ENCODE measurements around the gene IDH3A. TPM values are rescaled to one million over a fixed set of nuclear protein-coding genes. Genes with fewer than 3 reads are reported as not detected.

IDH3A gene
- total and polyA plus RNA-seq, 7 donors, result 154 to 309 (median 209) TPM

GRCh38 chr15:78102741-78103140, 46.4 kb upstream of the IDH3A start:
- no peaks in the 10 kb centered on the region for H3K9me3 ChIP-seq
- WGBS, 3 donors, result 85 to 88% (median 88%) methylated on average over 6 of the region's 6 CpGs
- H3K36me3 ChIP-seq (ENCODE audit: insufficient read depth in 1 of 2, low read depth in 1 of 2), result no peaks in the 10 kb centered on the region
- no peaks in the 10 kb centered on the region for H3K4me1 ChIP-seq
- no peak overlapping the region for H3K4me3 ChIP-seq
- H3K27me3 ChIP-seq (ENCODE audit: insufficient read depth in 3 of 3, low read length in 2 of 3), result no peaks in the 10 kb centered on the region
- TF ChIP-seq CTCF (IDR thresholded peaks at IDR 0.05), result no peak
- H3K27ac ChIP-seq, result no peak overlapping the region
- intact Hi-C loops (cut with DNase I), result no loop called here
- DNase-seq (no peak), ATAC-seq (no peak)

GRCh38 chr15:78103406-78104118, 45.6 kb upstream of the IDH3A start:
- no peak for ATAC-seq
- Histone ChIP-seq H3K27me3 (ENCODE audit: insufficient read depth in 3 of 3, low read length in 2 of 3) (no peaks in the 10 kb centered on the region), H3K4me3 (no peak overlapping the region), H3K36me3 (ENCODE audit: insufficient read depth in 1 of 2, low read depth in 1 of 2) (no peaks in the 10 kb centered on the region), H3K4me1 (no peaks in the 10 kb centered on the region), H3K9me3 (no peaks in the 10 kb centered on the region), H3K27ac (no peak overlapping the region)
- no peak for DNase-seq
- intact Hi-C loops (cut with DNase I), result no loop called here
- no peak for TF ChIP-seq CTCF (IDR thresholded peaks at IDR 0.05)
- WGBS, 3 donors, result 83 to 87% (median 85%) methylated on average over 12 of the region's 12 CpGs

- DNase-seq (no peak), ATAC-seq (no peak)
- WGBS, 3 donors, result 90 to 94% (median 93%) methylated on average over 4 of the region's 4 CpGs
- Histone ChIP-seq H3K9me3 (no peaks in the 10 kb centered on the region), H3K36me3 (ENCODE audit: insufficient read depth in 1 of 2, low read depth in 1 of 2) (no peaks in the 10 kb centered on the region), H3K27ac (no peak overlapping the region), H3K27me3 (ENCODE audit: insufficient read depth in 3 of 3, low read length in 2 of 3) (no peaks in the 10 kb centered on the region), H3K4me3 (no peak overlapping the region), H3K4me1 (no peaks in the 10 kb centered on the region)
- intact Hi-C loops (cut with DNase I), result no loop called here
- no peak for TF ChIP-seq CTCF (IDR thresholded peaks at IDR 0.05)
These were observed 45.1 kb upstream of the IDH3A start for GRCh38 chr15:78104119-78104479.

GRCh38 chr15:78104566-78105475, 44.3 kb upstream of the IDH3A start:
- no peak for ATAC-seq
- intact Hi-C loops (cut with DNase I), result no loop called here
- Histone ChIP-seq H3K27me3 (ENCODE audit: insufficient read depth in 3 of 3, low read length in 2 of 3) (no peaks in the 10 kb centered on the region), H3K9me3 (no peaks in the 10 kb centered on the region), H3K4me3 (no peak overlapping the region), H3K36me3 (ENCODE audit: insufficient read depth in 1 of 2, low read depth in 1 of 2) (no peaks in the 10 kb centered on the region), H3K4me1 (no peaks in the 10 kb centered on the region), H3K27ac (no peak overlapping the region)
- no peak for DNase-seq
- no peak for TF ChIP-seq CTCF (IDR thresholded peaks at IDR 0.05)
- WGBS, 3 donors, result 89 to 95% (median 93%) methylated on average over 12 of the region's 12 CpGs

Measured in psoas muscle (tissue), 8 donors.